DND-41 (cell line): ENCODE results near the gene TSPEAR.

Experiments
- CTCF ChIP-seq: IDR thresholded peaks from 2 replicates; pipeline ENCODE4 v1.5.1; 2012; ENCODE audit warnings: borderline replicate concordance, low read length, moderate library complexity, mild to moderate bottlenecking; ENCODE audit not compliant: poor library complexity, severe bottlenecking; ENCODE audit errors: extremely low read depth
- EZH2 ChIP-seq: IDR thresholded peaks from 3 replicates; pipeline ENCODE4 v1.6.1; 2012; ENCODE audit warnings: borderline replicate concordance, low read depth, mild to moderate bottlenecking, moderate library complexity, low read length, inconsistent platforms; ENCODE audit not compliant: severe bottlenecking

- no peak for TF ChIP-seq CTCF
- TF ChIP-seq EZH2, result no peak
Measured at GRCh38 chr21:44539991-44540666, 171.2 kb downstream of the TSPEAR start, which contains the start of gene KRTAP10-1.
